SJSA1 (cell line): ENCODE measurements around the gene STYXL2. TPM values are rescaled to one million over a fixed set of nuclear protein-coding genes. Genes with fewer than 3 reads are reported as not detected.
A peak's percentile ranks its signal among the peaks of the same experiment; 100 is the strongest.

ENCODE experiments used
- DNase-seq, 2 experiments: peaks; one replicate each; pipeline ENCODE4 v3.0.0-alpha.2; 2015 to 2020; ENCODE audit warnings: low spot score in 2 of 2, low read depth in 1 of 2
- H3K27ac ChIP-seq: fragments of 250-450 bp; sonication (Bioruptor Pico); 2 replicates; pipeline ENCODE4 v1.5.1; 2020; ENCODE audit warnings: mild to moderate bottlenecking, moderate library complexity
- H3K27me3 ChIP-seq: fragments of 250-450 bp; sonication (Bioruptor Pico); replicated peaks from 2 replicates; pipeline ENCODE4 v1.5.1; 2020; ENCODE audit warnings: mild to moderate bottlenecking, moderate library complexity
- H3K36me3 ChIP-seq: fragments of 250-450 bp; sonication (Bioruptor Pico); 2 replicates; pipeline ENCODE4 v1.5.1; 2020; ENCODE audit warnings: mild to moderate bottlenecking
- H3K4me1 ChIP-seq: fragments of 250-450 bp; sonication (Bioruptor Pico); replicated peaks from 2 replicates; pipeline ENCODE4 v1.6.1; 2021; ENCODE audit warnings: mild to moderate bottlenecking
- H3K4me3 ChIP-seq: fragments of 250-450 bp; sonication (Bioruptor Pico); 2 replicates; pipeline ENCODE4 v1.5.1; 2020; ENCODE audit warnings: mild to moderate bottlenecking
- H3K9me3 ChIP-seq: fragments of 250-450 bp; sonication (Bioruptor Pico); replicated peaks from 2 replicates; pipeline ENCODE4 v1.5.1; 2020; ENCODE audit warnings: mild to moderate bottlenecking
- total RNA-seq: library from RNA; depleted of rRNA; stranded (reverse); fragments of >200 nt; shearing (Covaris generic); gene quantifications from 2 replicates; pipeline ENCODE4 v1.2.3, GENCODE V29; 2014; rRNA removed

STYXL2 gene
- not detected in 2 replicates for total RNA-seq

- Histone ChIP-seq H3K9me3 (no peaks in the 10 kb centered on the region), H3K36me3 (no peaks in the 10 kb centered on the region), H3K4me3 (no peak within 1 kb of the TSS), H3K27ac (no peak within 1 kb of the TSS), H3K27me3 (no peaks in the 10 kb centered on the region), H3K4me1 (no peaks in the 10 kb centered on the region)
- DNase-seq, result no peak
These were observed at the start of gene STYXL2 for GRCh38 chr1:167093846-167094516. TSS of gene STYXL2 (plus strand) at chr1:167094075. CDS start at chr1:167094850, 775 bp downstream.

- Histone ChIP-seq H3K27me3 (no peaks in the 10 kb centered on the region), H3K27ac (no peak overlapping the region), H3K4me1 (no peaks in the 10 kb centered on the region), H3K36me3 (no peaks in the 10 kb centered on the region), H3K9me3 (no peaks in the 10 kb centered on the region), H3K4me3 (no peak overlapping the region)
- DNase-seq, result no peak
These were observed 42.0 kb upstream of the STYXL2 start for GRCh38 chr1:167051907-167052306.

GRCh38 chr1:167052389-167052788 is 41.5 kb upstream of the STYXL2 start:
- DNase-seq, result no peak
- H3K9me3 ChIP-seq, result no peaks in the 10 kb centered on the region
- H3K4me3 ChIP-seq, result no peak overlapping the region
- no peaks in the 10 kb centered on the region for H3K27me3 ChIP-seq
- no peaks in the 10 kb centered on the region for H3K4me1 ChIP-seq
- no peak overlapping the region for H3K27ac ChIP-seq
- H3K36me3 ChIP-seq, result no peaks in the 10 kb centered on the region

- Histone ChIP-seq H3K27me3 (no peaks in the 10 kb centered on the region), H3K9me3 (no peaks in the 10 kb centered on the region), H3K27ac (no peak overlapping the region), H3K4me1 (peaks cover 10% of the 10 kb centered on the region), H3K36me3 (no peaks in the 10 kb centered on the region), H3K4me3 (no peak overlapping the region)
- no peak for DNase-seq
These were observed 39.3 kb upstream of the STYXL2 start for GRCh38 chr1:167054531-167054930.

GRCh38 chr1:167054946-167055630 is 38.8 kb upstream of the STYXL2 start:
- Histone ChIP-seq H3K36me3 (no peaks in the 10 kb centered on the region), H3K9me3 (no peaks in the 10 kb centered on the region), H3K4me3 (no peak overlapping the region), H3K4me1 (peaks cover 11% of the 10 kb centered on the region), H3K27me3 (no peaks in the 10 kb centered on the region), H3K27ac (no peak overlapping the region)
- no peak for DNase-seq

- DNase-seq, result no peak
- H3K9me3 ChIP-seq, result no peaks in the 10 kb centered on the region
- no peaks in the 10 kb centered on the region for H3K36me3 ChIP-seq
- peaks cover 11% of the 10 kb centered on the region for H3K4me1 ChIP-seq
- no peaks in the 10 kb centered on the region for H3K27me3 ChIP-seq
- H3K27ac ChIP-seq, result no peak overlapping the region
- no peak overlapping the region for H3K4me3 ChIP-seq
These were observed 37.2 kb upstream of the STYXL2 start for GRCh38 chr1:167056529-167057231.

- no peaks in the 10 kb centered on the region for H3K9me3 ChIP-seq
- H3K27ac ChIP-seq, result no peak overlapping the region
- peaks cover 11% of the 10 kb centered on the region for H3K4me1 ChIP-seq
- no peaks in the 10 kb centered on the region for H3K27me3 ChIP-seq
- DNase-seq, result peak; percentile 60 to 64
- H3K36me3 ChIP-seq, result no peaks in the 10 kb centered on the region
- H3K4me3 ChIP-seq, result no peak overlapping the region
These were observed 36.6 kb upstream of the STYXL2 start for GRCh38 chr1:167057241-167057688.

GRCh38 chr1:167059045-167059808 is 34.6 kb upstream of the STYXL2 start:
- H3K4me3 ChIP-seq, result no peak overlapping the region
- peak overlapping the region; percentile 22; the same call in 1 of the 2 replicates for H3K27ac ChIP-seq
- no peaks in the 10 kb centered on the region for H3K9me3 ChIP-seq
- H3K4me1 ChIP-seq, result peaks cover 11% of the 10 kb centered on the region
- H3K27me3 ChIP-seq, result no peaks in the 10 kb centered on the region
- DNase-seq, result peak; percentile 75 to 79
- H3K36me3 ChIP-seq, result no peaks in the 10 kb centered on the region

GRCh38 chr1:167059809-167060107 is 34.1 kb upstream of the STYXL2 start:
- DNase-seq, result no peak
- peaks cover 11% of the 10 kb centered on the region for H3K4me1 ChIP-seq
- H3K4me3 ChIP-seq, result no peak overlapping the region

GRCh38 chr1:167060141-167061072 is 33.5 kb upstream of the STYXL2 start:
- no peak for DNase-seq
- H3K9me3 ChIP-seq, result no peaks in the 10 kb centered on the region
- H3K36me3 ChIP-seq, result no peaks in the 10 kb centered on the region
- H3K27ac ChIP-seq, result no peak overlapping the region
- H3K27me3 ChIP-seq, result no peaks in the 10 kb centered on the region
- peaks cover 11% of the 10 kb centered on the region for H3K4me1 ChIP-seq
- H3K4me3 ChIP-seq, result no peak overlapping the region

More at GRCh38 chr1:167059809-167060107, 34.1 kb upstream of the STYXL2 start:
- Histone ChIP-seq H3K27ac (no peak overlapping the region), H3K9me3 (no peaks in the 10 kb centered on the region), H3K36me3 (no peaks in the 10 kb centered on the region), H3K27me3 (no peaks in the 10 kb centered on the region)

- Histone ChIP-seq H3K9me3 (no peaks in the 10 kb centered on the region), H3K4me1 (peaks cover 11% of the 10 kb centered on the region), H3K27ac (no peak overlapping the region), H3K27me3 (no peaks in the 10 kb centered on the region), H3K4me3 (no peak overlapping the region), H3K36me3 (no peaks in the 10 kb centered on the region)
- no peak for DNase-seq
These were observed 32.8 kb upstream of the STYXL2 start for GRCh38 chr1:167061073-167061464.

- Histone ChIP-seq H3K27ac (no peak overlapping the region), H3K36me3 (no peaks in the 10 kb centered on the region), H3K4me1 (peaks cover under 1% of the 10 kb centered on the region; the same call in 1 of the 2 replicates), H3K9me3 (no peaks in the 10 kb centered on the region), H3K27me3 (0 out of 2 replicates have a peak, but pooled peaks cover 6% of the 10 kb centered on the region), H3K4me3 (no peak overlapping the region)
- DNase-seq, result no peak
These were observed 29.3 kb upstream of the STYXL2 start for GRCh38 chr1:167064621-167065020.

- H3K27me3 ChIP-seq, result 0 out of 2 replicates have a peak, but pooled peaks cover 8% of the 10 kb centered on the region
- no peaks in the 10 kb centered on the region for H3K4me1 ChIP-seq
- H3K9me3 ChIP-seq, result no peaks in the 10 kb centered on the region
- H3K4me3 ChIP-seq, result no peak overlapping the region
- H3K36me3 ChIP-seq, result no peaks in the 10 kb centered on the region
- H3K27ac ChIP-seq, result no peak overlapping the region
- DNase-seq, result no peak
These were observed 28.4 kb upstream of the STYXL2 start for GRCh38 chr1:167065471-167065870.
